Lower leg skin (tissue), 4 donors: ENCODE measurements around the gene COMMD10. TPM values are rescaled to one million over a fixed set of nuclear protein-coding genes. Genes with fewer than 3 reads are reported as not detected.

ENCODE experiments used
- DNase-seq, 2 donors: peaks; one replicate each; pipeline ENCODE4 v3.0.0-alpha.2; 2019; ENCODE audit warnings: low spot score in 2 of 2
- H3K4me3 ChIP-seq: fragments of 200-600 bp; sonication (generic); 2 replicates; pipeline ENCODE4 v1.5.1; 2017; ENCODE audit warnings: mild to moderate bottlenecking, low read depth; ENCODE audit not compliant: poor library complexity, severe bottlenecking
- CTCF ChIP-seq, 3 donors: fragments of 450-650 bp; IDR thresholded peaks; one replicate each; pipeline ENCODE4 v1.5.1; 2016; ENCODE audit warnings: antibody characterized with exemption in 3 of 3, mild to moderate bottlenecking in 3 of 3, moderate library complexity in 2 of 3
- POLR2A ChIP-seq, 2 donors: fragments of 450-650 bp; IDR thresholded peaks; one replicate each; pipeline ENCODE4 v1.6.1; 2016 to 2017; ENCODE audit warnings: antibody characterized with exemption in 2 of 2, mild to moderate bottlenecking in 1 of 2, moderate library complexity in 1 of 2
- WGBS, 2 donors: methylation state at CpG; one replicate each; pipeline ENCODE4 v1.1.5; 2018; 5-methylcytosine and 5-hydroxymethylcytosine counted together
- intact Hi-C: fragments of 100-400 bp; cut with DNase I; formaldehyde crosslinking; loops from one replicate; pipeline ENCODE4 v1.15.0; 2023; ENCODE audit warnings: low total_unique reads
- total RNA-seq, 4 donors: library from RNA; depleted of rRNA; stranded (reverse); fragments of >200 nt; gene quantifications; one replicate each; pipeline ENCODE4 v1.1.0, GENCODE V29; 2016

COMMD10 gene
- total RNA-seq, 4 donors from 2014 or later, result 10.8 to 22.1 (median 15.1) TPM

GRCh38 chr5:116044073-116044472, 40.8 kb upstream of the COMMD10 start:
- 66 to 67% methylated on average over 3 of the region's 3 CpGs for WGBS, 2 donors
- DNase-seq, result no peak
- intact Hi-C loops, result loop anchor here (10.0 kb wide), 1 partner anchor 159 kb away; no protein-coding TSS in a partner anchor
- TF ChIP-seq POLR2A (IDR thresholded peaks at IDR 0.05), result no peak
- no peak for TF ChIP-seq CTCF (IDR thresholded peaks at IDR 0.05)
- no peak overlapping the region for H3K4me3 ChIP-seq

- no peak overlapping the region for H3K4me3 ChIP-seq
- TF ChIP-seq CTCF (IDR thresholded peaks at IDR 0.05) (no peak), POLR2A (IDR thresholded peaks at IDR 0.05) (no peak)
- WGBS, 2 donors, result 72 to 88% methylated on average over 2 of the region's 2 CpGs
- intact Hi-C loops, result loop anchor here (10.0 kb wide), 1 partner anchor 161 kb away; no protein-coding TSS in a partner anchor
- no peak for DNase-seq
Observed at GRCh38 chr5:116045821-116046220, 39.0 kb upstream of the COMMD10 start.

- H3K4me3 ChIP-seq, result no peak overlapping the region
- intact Hi-C loops, result loop anchor here (10.0 kb wide), 1 partner anchor 161 kb away; no protein-coding TSS in a partner anchor
- WGBS, 2 donors, result 74 to 87% methylated on average over 3 of the region's 3 CpGs
- no peak for DNase-seq
- TF ChIP-seq CTCF (IDR thresholded peaks at IDR 0.05), result no peak
- TF ChIP-seq POLR2A (IDR thresholded peaks at IDR 0.05), result no peak
Observed at GRCh38 chr5:116046261-116046660, 38.6 kb upstream of the COMMD10 start.

DNA sequence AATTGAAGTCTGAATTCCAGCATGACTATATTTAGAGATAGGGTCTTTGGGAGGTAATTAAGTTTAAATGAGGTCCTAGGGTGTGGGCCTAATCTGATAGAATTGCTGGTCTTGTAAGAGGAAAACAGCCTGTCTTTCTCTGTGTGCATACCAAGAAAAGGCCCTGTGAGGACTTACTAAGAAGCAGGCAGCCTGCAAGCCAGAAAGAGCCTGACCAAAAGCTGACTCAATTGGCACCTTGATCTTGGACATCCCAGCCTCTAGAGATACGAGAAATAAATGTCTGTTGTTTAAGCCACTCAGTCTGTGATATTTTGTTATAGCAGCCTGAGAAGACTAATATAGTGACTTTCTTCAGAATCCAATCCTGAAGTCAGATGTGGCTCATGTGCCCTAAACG, 38.0 kb upstream of the COMMD10 start:
- TF ChIP-seq CTCF (IDR thresholded peaks at IDR 0.05), result no peak
- no peak for TF ChIP-seq POLR2A (IDR thresholded peaks at IDR 0.05)
- intact Hi-C loops, result loop anchor here (10.0 kb wide), 1 partner anchor 162 kb away; no protein-coding TSS in a partner anchor
- 70 to 87% methylated on average over 2 of the region's 2 CpGs for WGBS, 2 donors
- no peak for DNase-seq
- H3K4me3 ChIP-seq, result no peak overlapping the region

GRCh38 chr5:116058346-116058936, 26.4 kb upstream of the COMMD10 start:
- TF ChIP-seq CTCF (IDR thresholded peaks at IDR 0.05) (no peak), POLR2A (IDR thresholded peaks at IDR 0.05) (no peak)
- intact Hi-C loops, result no loop called here
- WGBS, 2 donors, result 74 to 77% methylated on average over 13 of the region's 13 CpGs

GRCh38 chr5:116062352-116062751, 22.5 kb upstream of the COMMD10 start:
- H3K4me3 ChIP-seq, result no peak overlapping the region
- 81 to 89% methylated on average over 2 of the region's 2 CpGs for WGBS, 2 donors
- TF ChIP-seq CTCF (IDR thresholded peaks at IDR 0.05), result no peak
- TF ChIP-seq POLR2A (IDR thresholded peaks at IDR 0.05), result no peak
- no peak for DNase-seq
- intact Hi-C loops, result no loop called here

More at GRCh38 chr5:116058346-116058936, 26.4 kb upstream of the COMMD10 start:
- DNase-seq, result no peak
- no peak overlapping the region for H3K4me3 ChIP-seq
